A549 (cell line): Measurements from ENCODE around the gene TOB1. TPM values are rescaled to one million over a fixed set of nuclear protein-coding genes. Genes with fewer than 3 reads are reported as not detected.

Experiments used
- ATAC-seq, 2 experiments: fragments of 200-7000 bp in 1 of 2; fragments of >200 bp in 1 of 2; cut with Nextera tagmentation in 1 of 2; cut with Tn5 transposase in 1 of 2; 3 replicates each; pipeline versions ENCODE4 v1.8.0 to v1.9.1; 2018 to 2020; ENCODE audit warnings: mild to moderate bottlenecking in 1 of 2, moderate library complexity in 1 of 2
- CTCF ChIA-PET: fragments of 300-600 bp; sonication (Branson Sonifier 250); formaldehyde crosslinking; extraction: SDS; loops from one replicate; lab custom pipeline; 2021; ENCODE audit warnings: antibody characterized with exemption, inconsistent platforms; lab: Yijun Ruan, JAX
- POLR2A ChIA-PET: fragments of 350-600 bp; formaldehyde crosslinking; extraction: SDS; loops from one replicate; lab custom pipeline; 2021; ENCODE audit warnings: antibody characterized with exemption, inconsistent platforms; lab: Yijun Ruan, JAX
- DNase-seq, 2 experiments: peaks; one replicate each; pipeline versions ENCODE4 v3.0.0 to v3.0.0-alpha.2; 2011 to 2016; ENCODE audit warnings: low read depth in 1 of 2, low spot score in 1 of 2
- FAIRE-seq: peaks from 2 replicates; lab custom pipeline; 2011; peaks lifted over from hg19 to GRCh38; lab: Jason Lieb, UNC
- H3K27ac ChIP-seq, 2 experiments: fragments of >200 bp; sonication (Bioruptor Twin); formaldehyde crosslinking; 3 replicates each; pipeline ENCODE4 v1.5.1; 2016 to 2017
- H3K4me1 ChIP-seq: fragments of >200 bp; sonication (Bioruptor Twin); formaldehyde crosslinking; 3 replicates; pipeline ENCODE4 v1.6.1; 2016
- H3K4me2 ChIP-seq: fragments of >200 bp; sonication (Bioruptor Twin); formaldehyde crosslinking; 3 replicates; pipeline ENCODE4 v1.6.1; 2016
- H3K4me3 ChIP-seq: fragments of >200 bp; sonication (Bioruptor Twin); formaldehyde crosslinking; 3 replicates; pipeline ENCODE4 v1.5.1; 2016
- H3K9me3 ChIP-seq: fragments of >200 bp; sonication (Bioruptor Twin); formaldehyde crosslinking; 3 replicates; pipeline ENCODE4 v1.6.1; 2016
- BCL3 ChIP-seq: fragments of >200 bp; sonication (Bioruptor Twin); formaldehyde crosslinking; IDR thresholded peaks from 3 replicates; pipeline ENCODE4 v1.6.1; 2016
- CEBPB ChIP-seq, 2 experiments: fragments of >200 bp in 1 of 2; sonication (Bioruptor Twin) in 1 of 2; formaldehyde crosslinking in 1 of 2; IDR thresholded peaks; 2 replicates each; pipeline ENCODE4 v1.6.1; 2012 to 2016
- ELK1 ChIP-seq: fragments of 150-350 bp; IDR thresholded peaks from 2 replicates; pipeline ENCODE4 v1.6.1; 2014; ENCODE audit warnings: low read depth, mild to moderate bottlenecking, low read length
- GATA3 ChIP-seq: IDR thresholded peaks from 2 replicates; pipeline ENCODE4 v1.6.1; 2012; ENCODE audit warnings: borderline replicate concordance
- HDAC2 ChIP-seq: fragments of 200-600 bp; sonication (generic); IDR thresholded peaks from 2 replicates; pipeline ENCODE4 v1.6.1; 2016
- HEYL ChIP-seq: fragments of 250-450 bp; sonication (Bioruptor Pico); IDR thresholded peaks from 2 replicates; pipeline ENCODE4 v1.8.0; 2021; ENCODE audit warnings: mild to moderate bottlenecking, moderate library complexity
- HMGXB4 ChIP-seq: fragments of 250-450 bp; sonication (Bioruptor Pico); IDR thresholded peaks from 2 replicates; pipeline ENCODE4 v1.5.0; 2021; ENCODE audit warnings: mild to moderate bottlenecking, moderate library complexity, borderline replicate concordance
- HOXB5 ChIP-seq: fragments of 250-450 bp; sonication (Bioruptor Pico); IDR thresholded peaks from 2 replicates; pipeline ENCODE4 v1.5.0; 2020; ENCODE audit warnings: mild to moderate bottlenecking, moderate library complexity
- JUNB ChIP-seq: fragments of >200 bp; sonication (Bioruptor Twin); formaldehyde crosslinking; IDR thresholded peaks from 2 replicates; pipeline ENCODE4 v1.6.1; 2016
- RCOR1 ChIP-seq: fragments of 150-350 bp; IDR thresholded peaks from 2 replicates; pipeline ENCODE4 v1.6.1; 2014; ENCODE audit warnings: antibody characterized with exemption, low read length, low read depth
- RFX5 ChIP-seq: fragments of 450-650 bp; IDR thresholded peaks from 2 replicates; pipeline ENCODE4 v1.7.1; 2014; ENCODE audit warnings: antibody characterized with exemption, mild to moderate bottlenecking, moderate library complexity
- TP53 ChIP-seq: fragments of 250-450 bp; sonication (Bioruptor Pico); IDR thresholded peaks from 2 replicates; pipeline ENCODE4 v1.5.0; 2021; ENCODE audit warnings: mild to moderate bottlenecking, moderate library complexity
- ZC3H11A ChIP-seq: fragments of 450-650 bp; IDR thresholded peaks from 2 replicates; pipeline ENCODE4 v1.6.1; 2014; ENCODE audit warnings: antibody characterized with exemption, mild to moderate bottlenecking
- WGBS: methylation state at CpG from one replicate; pipeline ENCODE4 v1.1.6; 2017; ENCODE audit errors: missing lambda C conversion rate; 5-methylcytosine and 5-hydroxymethylcytosine counted together
- polyA plus RNA-seq, 4 experiments: library from polyadenylated mRNA; depleted of rRNA in 3 of 4; stranded (reverse); fragments of >200 nt; fragmentation: RNase III in 1 of 4; extraction: RNeasy Plus Mini Kit Qiagen cat#74134 plus additional on column Dnase treatment in 1 of 4; gene quantifications; 2 replicates in 3 of 4; 3 replicates in 1 of 4; pipeline ENCODE4 v1.2.3, GENCODE V29; 2011 to 2017
- TF ChIP-seq, protein P1 (sequence below): IDR thresholded peaks from 2 replicates; pipeline ENCODE4 v1.6.1; 2012; ENCODE audit warnings: low read depth, borderline replicate concordance
- TF ChIP-seq, protein P2 (sequence below): fragments of >200 bp; sonication (Bioruptor Twin); formaldehyde crosslinking; IDR thresholded peaks from 3 replicates; pipeline ENCODE4 v1.5.1; 2016

The TOB1 gene
- polyA plus RNA-seq, 2 of the 4 experiments (the other 2 are of a cell fraction): 111 to 133 TPM

- no peak overlapping the region for H3K4me2 ChIP-seq
- H3K27ac ChIP-seq: no peak overlapping the region
- ChIA-PET CTCF (interaction anchor here (0.6 to 12.3 kb wide), 10 partner anchors 9 to 280 kb away, joined by 3 to 111 read pairs (median 4); no protein-coding TSS in a partner anchor), POLR2A (no interaction called here)
- no peak for ATAC-seq
- 90% methylated on average over 7 of the region's 12 CpGs for WGBS
- H3K4me3 ChIP-seq: no peak overlapping the region
- no peaks in the 10 kb centered on the region for H3K4me1 ChIP-seq
- H3K9me3 ChIP-seq: no peaks in the 10 kb centered on the region
- FAIRE-seq: no peak
- no peak for TF ChIP-seq TP53 (CRISPR knock-in tag)
- TF ChIP-seq HDAC2: no peak
- no peak for DNase-seq
Observed at GRCh38 chr17:50830994-50831393, 35.2 kb downstream of the TOB1 start.

DNA sequence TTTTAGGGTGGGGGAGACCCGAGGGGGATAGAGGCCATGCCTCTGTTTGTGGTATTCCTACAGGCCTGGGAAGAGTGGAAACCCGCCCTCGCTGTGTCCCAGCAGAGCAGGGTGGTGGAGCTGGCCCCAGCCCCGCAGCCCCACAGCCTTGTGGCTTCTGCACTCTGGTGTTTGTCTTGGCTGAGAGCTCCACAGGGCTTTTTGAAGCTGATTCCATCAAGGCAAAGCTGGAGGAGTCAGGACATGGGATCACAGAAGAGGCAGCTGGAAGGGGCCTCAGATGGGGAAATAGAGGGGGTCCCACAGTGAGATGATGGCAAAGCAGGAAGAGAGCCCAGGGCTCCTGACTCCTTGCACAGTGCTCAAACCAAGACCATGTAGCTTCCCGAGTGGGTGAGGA is 35.8 kb downstream of the TOB1 start:
- DNase-seq (no peak), ATAC-seq (no peak)
- H3K4me2 ChIP-seq: no peak overlapping the region
- TF ChIP-seq, protein P1, sequence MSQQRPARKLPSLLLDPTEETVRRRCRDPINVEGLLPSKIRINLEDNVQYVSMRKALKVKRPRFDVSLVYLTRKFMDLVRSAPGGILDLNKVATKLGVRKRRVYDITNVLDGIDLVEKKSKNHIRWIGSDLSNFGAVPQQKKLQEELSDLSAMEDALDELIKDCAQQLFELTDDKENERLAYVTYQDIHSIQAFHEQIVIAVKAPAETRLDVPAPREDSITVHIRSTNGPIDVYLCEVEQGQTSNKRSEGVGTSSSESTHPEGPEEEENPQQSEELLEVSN: no peak
- TF ChIP-seq JUNB (no peak), HEYL (CRISPR knock-in tag) (no peak), ELK1 (no peak)
- TF ChIP-seq, all 56 proteins: peak for 0
- no peak overlapping the region for H3K27ac ChIP-seq
- no peak for FAIRE-seq
- H3K4me1 ChIP-seq: no peaks in the 10 kb centered on the region
- H3K9me3 ChIP-seq: no peaks in the 10 kb centered on the region
- H3K4me3 ChIP-seq: no peak overlapping the region
- CTCF ChIA-PET: interaction anchor here (0.7 to 12.3 kb wide), 10 partner anchors 8 to 280 kb away, joined by 3 to 111 read pairs (median 4); no protein-coding TSS in a partner anchor
- WGBS: 66% methylated on average over 5 of the region's 5 CpGs
- POLR2A ChIA-PET: no interaction called here

DNA sequence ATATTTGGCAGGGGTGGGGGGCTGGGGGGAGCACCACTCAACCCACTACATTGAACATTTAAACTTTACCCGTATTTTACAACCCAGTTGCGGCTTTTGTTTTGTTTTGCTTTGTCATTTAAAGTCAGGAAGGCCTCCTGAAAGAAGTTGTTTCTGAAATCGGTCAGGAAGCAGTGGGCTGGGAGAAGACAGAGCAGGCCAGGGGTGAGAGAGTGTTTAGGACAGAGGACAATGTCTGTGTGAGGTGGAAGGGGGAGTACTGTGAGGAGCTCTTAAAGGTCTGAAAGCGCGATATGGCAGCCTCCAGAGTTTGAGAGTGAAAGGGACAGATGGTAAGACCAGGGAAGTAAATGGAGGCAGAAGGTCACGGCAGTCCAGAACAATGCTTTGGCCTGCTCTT is 36.8 kb downstream of the TOB1 start:
- Histone ChIP-seq H3K27ac (no peak overlapping the region), H3K4me3 (no peak overlapping the region), H3K4me2 (no peak overlapping the region), H3K9me3 (no peaks in the 10 kb centered on the region), H3K4me1 (no peaks in the 10 kb centered on the region)
- ATAC-seq (no peak), DNase-seq (no peak), FAIRE-seq (no peak)
- WGBS: 85% methylated on average over 6 of the region's 6 CpGs
- no peak for TF ChIP-seq HOXB5 (CRISPR knock-in tag)
- TF ChIP-seq RFX5: no peak
- TF ChIP-seq, protein P2, sequence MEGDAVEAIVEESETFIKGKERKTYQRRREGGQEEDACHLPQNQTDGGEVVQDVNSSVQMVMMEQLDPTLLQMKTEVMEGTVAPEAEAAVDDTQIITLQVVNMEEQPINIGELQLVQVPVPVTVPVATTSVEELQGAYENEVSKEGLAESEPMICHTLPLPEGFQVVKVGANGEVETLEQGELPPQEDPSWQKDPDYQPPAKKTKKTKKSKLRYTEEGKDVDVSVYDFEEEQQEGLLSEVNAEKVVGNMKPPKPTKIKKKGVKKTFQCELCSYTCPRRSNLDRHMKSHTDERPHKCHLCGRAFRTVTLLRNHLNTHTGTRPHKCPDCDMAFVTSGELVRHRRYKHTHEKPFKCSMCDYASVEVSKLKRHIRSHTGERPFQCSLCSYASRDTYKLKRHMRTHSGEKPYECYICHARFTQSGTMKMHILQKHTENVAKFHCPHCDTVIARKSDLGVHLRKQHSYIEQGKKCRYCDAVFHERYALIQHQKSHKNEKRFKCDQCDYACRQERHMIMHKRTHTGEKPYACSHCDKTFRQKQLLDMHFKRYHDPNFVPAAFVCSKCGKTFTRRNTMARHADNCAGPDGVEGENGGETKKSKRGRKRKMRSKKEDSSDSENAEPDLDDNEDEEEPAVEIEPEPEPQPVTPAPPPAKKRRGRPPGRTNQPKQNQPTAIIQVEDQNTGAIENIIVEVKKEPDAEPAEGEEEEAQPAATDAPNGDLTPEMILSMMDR: no peak
- no peak for TF ChIP-seq HMGXB4
- TF ChIP-seq BCL3: no peak
- TF ChIP-seq GATA3: no peak
- no peak for TF ChIP-seq CEBPB (IDR thresholded peaks at IDR 0.05)
- TF ChIP-seq ZC3H11A: no peak
- TF ChIP-seq RCOR1: no peak
- no peak for TF ChIP-seq TP53 (CRISPR knock-in tag)
- POLR2A ChIA-PET: no interaction called here
- CTCF ChIA-PET: interaction anchor here (0.7 to 12.3 kb wide), 6 partner anchors 13 to 281 kb away, joined by 3 to 111 read pairs (median 44); no protein-coding TSS in a partner anchor
